ENCODE results near the gene WNT8B. TPM values are rescaled to one million over a fixed set of nuclear protein-coding genes. Genes with fewer than 3 reads are reported as not detected.

WNT8B gene
- total and polyA plus RNA-seq, 2 of the 13 experiments (the other 11 are each of a cell fraction or from before 2014, with no cell fraction given): 0.07 to 0.20 TPM

GRCh38 chr10:100529475-100530298, 66.9 kb downstream of the WNT8B start, which contains the start of gene NDUFB8 (continued):
- TF ChIP-seq ZNF543 (CRISPR knock-in tag; IDR thresholded peaks at IDR 0.05): peak; percentile 41; the same call in 1 of the 2 replicates
- no peak for TF ChIP-seq ZNF496 (CRISPR knock-in tag; IDR thresholded peaks at IDR 0.05; ENCODE audit: insufficient replicate concordance)
- TF ChIP-seq RXRA (CRISPR knock-in tag; IDR thresholded peaks at IDR 0.05): peak; percentile 28; the same call in 1 of the 2 replicates
- TF ChIP-seq RBM39 (IDR thresholded peaks at IDR 0.05; ENCODE audit: low read depth, low read length, poor library complexity, severe bottlenecking): peak; percentile 53
- no peak for TF ChIP-seq ZNF770 (CRISPR knock-in tag; IDR thresholded peaks at IDR 0.05)
- peak; percentile 71 for TF ChIP-seq SALL1 (CRISPR knock-in tag; IDR thresholded peaks at IDR 0.05)
- TF ChIP-seq SP4 (CRISPR knock-in tag; IDR thresholded peaks at IDR 0.05): no peak
- TF ChIP-seq, protein P1, sequence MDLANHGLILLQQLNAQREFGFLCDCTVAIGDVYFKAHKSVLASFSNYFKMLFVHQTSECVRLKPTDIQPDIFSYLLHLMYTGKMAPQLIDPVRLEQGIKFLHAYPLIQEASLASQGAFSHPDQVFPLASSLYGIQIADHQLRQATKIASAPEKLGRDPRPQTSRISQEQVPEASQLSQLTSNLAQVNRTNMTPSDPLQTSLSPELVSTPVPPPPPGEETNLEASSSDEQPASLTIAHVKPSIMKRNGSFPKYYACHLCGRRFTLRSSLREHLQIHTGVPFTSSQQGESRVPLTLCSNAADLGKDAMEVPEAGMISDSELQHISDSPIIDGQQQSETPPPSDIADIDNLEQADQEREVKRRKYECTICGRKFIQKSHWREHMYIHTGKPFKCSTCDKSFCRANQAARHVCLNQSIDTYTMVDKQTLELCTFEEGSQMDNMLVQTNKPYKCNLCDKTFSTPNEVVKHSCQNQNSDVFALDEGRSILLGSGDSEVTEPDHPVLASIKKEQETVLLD (CRISPR knock-in tag; IDR thresholded peaks at IDR 0.05; ENCODE audit: low read depth): peak; percentile 30; the same call in 1 of the 2 replicates
- peak; percentile 67; the same call in 1 of the 2 replicates for TF ChIP-seq KDM2A (CRISPR knock-in tag; IDR thresholded peaks at IDR 0.05; ENCODE audit: borderline replicate concordance, low read depth)
- 0 out of 2 replicates have a peak, but pooled peaks have one; percentile 51 for TF ChIP-seq SRY (CRISPR knock-in tag; IDR thresholded peaks at IDR 0.05)
- TF ChIP-seq POGZ (CRISPR knock-in tag; IDR thresholded peaks at IDR 0.05): peak; percentile 50; the same call in 1 of the 2 replicates
- peak; percentile 58; the same call in 1 of the 2 replicates for TF ChIP-seq BCL3 (CRISPR knock-in tag; IDR thresholded peaks at IDR 0.05)
- peak; percentile 56 for TF ChIP-seq KMT2A (CRISPR knock-in tag; IDR thresholded peaks at IDR 0.05)
- TF ChIP-seq, protein P2, sequence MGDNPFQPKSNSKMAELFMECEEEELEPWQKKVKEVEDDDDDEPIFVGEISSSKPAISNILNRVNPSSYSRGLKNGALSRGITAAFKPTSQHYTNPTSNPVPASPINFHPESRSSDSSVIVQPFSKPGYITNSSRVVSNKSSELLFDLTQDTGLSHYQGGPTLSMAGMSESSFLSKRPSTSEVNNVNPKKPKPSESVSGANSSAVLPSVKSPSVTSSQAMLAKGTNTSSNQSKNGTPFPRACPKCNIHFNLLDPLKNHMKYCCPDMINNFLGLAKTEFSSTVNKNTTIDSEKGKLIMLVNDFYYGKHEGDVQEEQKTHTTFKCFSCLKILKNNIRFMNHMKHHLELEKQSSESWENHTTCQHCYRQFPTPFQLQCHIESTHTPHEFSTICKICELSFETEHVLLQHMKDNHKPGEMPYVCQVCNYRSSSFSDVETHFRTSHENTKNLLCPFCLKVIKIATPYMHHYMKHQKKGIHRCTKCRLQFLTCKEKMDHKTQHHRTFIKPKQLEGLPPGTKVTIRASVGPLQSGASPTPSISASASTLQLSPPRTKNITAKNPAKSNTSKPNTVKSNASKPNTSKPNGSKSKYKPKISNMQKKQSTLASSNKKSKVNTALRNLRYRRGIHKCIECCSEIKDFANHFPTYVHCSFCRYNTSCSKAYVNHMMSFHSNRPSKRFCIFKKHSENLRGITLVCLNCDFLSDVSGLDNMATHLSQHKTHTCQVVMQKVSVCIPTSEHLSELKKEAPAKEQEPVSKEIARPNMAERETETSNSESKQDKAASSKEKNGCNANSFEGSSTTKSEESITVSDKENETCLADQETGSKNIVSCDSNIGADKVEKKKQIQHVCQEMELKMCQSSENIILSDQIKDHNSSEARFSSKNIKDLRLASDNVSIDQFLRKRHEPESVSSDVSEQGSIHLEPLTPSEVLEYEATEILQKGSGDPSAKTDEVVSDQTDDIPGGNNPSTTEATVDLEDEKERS (CRISPR knock-in tag; IDR thresholded peaks at IDR 0.05): peak; percentile 65
- TF ChIP-seq ZKSCAN8 (CRISPR knock-in tag; IDR thresholded peaks at IDR 0.05; ENCODE audit: borderline replicate concordance): no peak
- TF ChIP-seq ZNF703 (CRISPR knock-in tag; IDR thresholded peaks at IDR 0.05; ENCODE audit: borderline replicate concordance): peak; percentile 39; the same call in 1 of the 2 replicates
- TF ChIP-seq ZNF225 (CRISPR knock-in tag; IDR thresholded peaks at IDR 0.05): peak; percentile 27
- TF ChIP-seq ZNF607 (CRISPR knock-in tag; IDR thresholded peaks at IDR 0.05; ENCODE audit: borderline replicate concordance): peak; percentile 35; the same call in 1 of the 2 replicates
- TF ChIP-seq ZMYM3 (CRISPR knock-in tag; IDR thresholded peaks at IDR 0.05): peak; percentile 82

Measured in HepG2 (cell line).